ENCODE data around the gene SORL1.

Gene SORL1

DNA sequence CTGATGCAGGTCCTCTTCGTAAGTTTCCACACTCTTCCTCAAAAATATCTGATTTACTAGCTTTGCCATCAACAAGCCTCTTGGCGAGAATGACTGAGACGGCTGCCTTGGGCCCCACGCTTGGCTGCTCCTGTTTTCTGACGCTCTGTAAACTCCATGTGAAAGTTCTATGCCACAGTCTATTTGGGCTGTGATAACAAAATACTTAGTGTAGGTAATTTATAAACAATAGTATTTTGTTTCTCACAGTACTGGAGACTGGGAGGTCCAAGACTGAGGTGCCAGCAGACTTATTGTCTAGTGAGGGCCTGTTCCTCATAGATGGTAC, 123.8 kb downstream of the SORL1 start:
- TF ChIP-seq, protein P1, sequence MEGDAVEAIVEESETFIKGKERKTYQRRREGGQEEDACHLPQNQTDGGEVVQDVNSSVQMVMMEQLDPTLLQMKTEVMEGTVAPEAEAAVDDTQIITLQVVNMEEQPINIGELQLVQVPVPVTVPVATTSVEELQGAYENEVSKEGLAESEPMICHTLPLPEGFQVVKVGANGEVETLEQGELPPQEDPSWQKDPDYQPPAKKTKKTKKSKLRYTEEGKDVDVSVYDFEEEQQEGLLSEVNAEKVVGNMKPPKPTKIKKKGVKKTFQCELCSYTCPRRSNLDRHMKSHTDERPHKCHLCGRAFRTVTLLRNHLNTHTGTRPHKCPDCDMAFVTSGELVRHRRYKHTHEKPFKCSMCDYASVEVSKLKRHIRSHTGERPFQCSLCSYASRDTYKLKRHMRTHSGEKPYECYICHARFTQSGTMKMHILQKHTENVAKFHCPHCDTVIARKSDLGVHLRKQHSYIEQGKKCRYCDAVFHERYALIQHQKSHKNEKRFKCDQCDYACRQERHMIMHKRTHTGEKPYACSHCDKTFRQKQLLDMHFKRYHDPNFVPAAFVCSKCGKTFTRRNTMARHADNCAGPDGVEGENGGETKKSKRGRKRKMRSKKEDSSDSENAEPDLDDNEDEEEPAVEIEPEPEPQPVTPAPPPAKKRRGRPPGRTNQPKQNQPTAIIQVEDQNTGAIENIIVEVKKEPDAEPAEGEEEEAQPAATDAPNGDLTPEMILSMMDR (IDR thresholded peaks at IDR 0.05; ENCODE audit: low read depth, low read length) = no peak
- TF ChIP-seq POLR2A (IDR thresholded peaks at IDR 0.05; ENCODE audit: extremely low read depth, insufficient read length) (no peak), MYC (IDR thresholded peaks at IDR 0.05; ENCODE audit: low read depth, low read length) (no peak)
- TF ChIP-seq, protein P2, sequence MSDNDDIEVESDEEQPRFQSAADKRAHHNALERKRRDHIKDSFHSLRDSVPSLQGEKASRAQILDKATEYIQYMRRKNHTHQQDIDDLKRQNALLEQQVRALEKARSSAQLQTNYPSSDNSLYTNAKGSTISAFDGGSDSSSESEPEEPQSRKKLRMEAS (IDR thresholded peaks at IDR 0.05; ENCODE audit: low read depth, low read length) = no peak
- no peak for DNase-seq (ENCODE audit: low read depth)
- no peak overlapping the region for H3K4me3 ChIP-seq (ENCODE audit: low read depth, low read length)

DNA sequence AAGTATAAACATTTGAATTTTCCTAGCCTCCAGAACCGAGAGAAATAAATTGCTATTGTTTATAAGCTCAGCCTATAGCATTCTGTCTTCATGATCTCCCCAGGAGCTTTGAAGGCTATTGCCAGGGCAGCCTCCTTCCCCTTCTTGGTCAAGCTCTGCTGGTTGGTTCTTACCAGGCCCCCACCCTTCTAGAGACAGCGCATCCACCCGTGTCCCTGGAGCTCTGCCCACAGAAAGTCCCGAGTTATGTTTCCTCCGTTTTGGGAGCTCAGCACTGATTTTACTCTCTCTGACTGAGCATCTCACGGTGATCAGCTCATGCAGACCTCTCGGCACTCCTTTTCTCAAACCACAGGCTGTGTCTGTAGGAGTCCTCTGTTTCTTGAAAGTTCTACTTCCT, 124.4 kb downstream of the SORL1 start:
- TF ChIP-seq POLR2A (IDR thresholded peaks at IDR 0.05; ENCODE audit: extremely low read depth, insufficient read length) = no peak
- no peak for TF ChIP-seq MYC (IDR thresholded peaks at IDR 0.05; ENCODE audit: low read depth, low read length)
- TF ChIP-seq, protein P2 (IDR thresholded peaks at IDR 0.05; ENCODE audit: low read depth, low read length) = no peak
- TF ChIP-seq, protein P1 (IDR thresholded peaks at IDR 0.05; ENCODE audit: low read depth, low read length) = no peak
- no peak for DNase-seq (ENCODE audit: low read depth)
- H3K4me3 ChIP-seq (ENCODE audit: low read depth, low read length) = no peak overlapping the region

DNA sequence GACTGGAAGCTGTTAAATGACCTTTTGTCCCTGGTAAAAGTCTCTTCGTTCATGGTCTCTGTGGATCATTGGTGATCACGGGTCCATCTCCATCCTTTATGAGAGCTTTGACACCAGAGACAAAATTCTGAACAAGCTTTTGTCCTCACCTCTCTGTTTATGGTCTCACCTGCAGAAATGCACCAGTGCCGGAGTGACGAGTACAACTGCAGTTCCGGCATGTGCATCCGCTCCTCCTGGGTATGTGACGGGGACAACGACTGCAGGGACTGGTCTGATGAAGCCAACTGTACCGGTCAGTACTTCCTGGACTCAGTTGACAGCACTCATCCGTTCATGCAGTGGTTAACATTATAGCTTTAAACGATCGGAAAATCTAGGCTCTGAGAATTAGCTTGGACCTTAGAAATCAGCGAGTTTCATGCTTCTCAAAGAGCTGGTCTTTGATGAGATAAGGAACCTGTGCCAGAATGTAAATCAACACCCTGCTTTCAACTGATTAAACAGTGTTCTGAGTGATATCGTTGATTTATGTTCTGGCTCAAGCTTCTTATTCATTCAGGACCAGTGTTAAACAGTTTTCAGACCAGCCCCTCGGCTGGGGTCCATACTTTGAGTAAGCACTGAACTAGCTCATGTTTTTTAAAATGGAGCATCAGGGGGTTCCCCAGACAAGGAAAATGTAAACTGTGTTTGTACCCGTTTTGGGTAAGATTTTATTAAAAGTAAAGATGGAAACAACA, 125.2 kb downstream of the SORL1 start:
- H3K4me3 ChIP-seq (ENCODE audit: low read depth, low read length) = no peak overlapping the region
- no peak for DNase-seq (ENCODE audit: low read depth)

DNA sequence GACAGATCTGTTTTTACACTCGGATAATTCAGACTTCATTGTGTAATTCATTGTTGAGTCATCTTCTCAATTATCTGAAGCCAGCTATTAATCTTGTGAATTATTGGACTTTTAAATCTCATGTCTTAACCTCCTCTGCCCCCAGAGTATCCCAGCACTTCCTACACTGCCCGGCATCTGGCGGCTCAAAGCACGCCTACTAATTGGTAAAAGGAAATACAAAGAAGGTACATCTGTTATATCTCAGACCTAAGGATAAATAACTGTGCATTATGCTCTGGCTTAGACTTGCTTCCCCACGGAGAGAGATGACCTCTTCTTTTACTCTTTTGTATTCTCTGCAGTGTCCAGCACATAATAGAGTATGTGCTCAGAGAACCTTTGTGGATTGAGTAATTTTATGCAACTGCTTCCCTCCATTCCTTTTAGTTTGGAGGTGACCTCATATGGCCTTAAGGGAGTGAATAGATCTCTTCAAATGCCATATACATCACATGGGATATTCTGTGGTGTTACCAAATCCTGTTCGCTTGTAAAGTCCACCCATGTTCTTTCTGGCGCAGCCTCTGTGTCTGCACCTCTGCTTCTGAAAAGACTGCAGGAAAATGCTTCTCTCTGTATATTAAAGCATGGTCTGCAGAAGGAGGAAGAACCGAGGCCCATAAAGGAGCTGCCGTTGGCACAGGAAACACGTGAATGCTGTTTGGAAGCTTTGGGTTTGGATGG, 126.3 kb downstream of the SORL1 start:
- no peak for TF ChIP-seq POLR2A (IDR thresholded peaks at IDR 0.05; ENCODE audit: extremely low read depth, insufficient read length)
- TF ChIP-seq, protein P2 (IDR thresholded peaks at IDR 0.05; ENCODE audit: low read depth, low read length) = peak; percentile 95
- peak; percentile 94 for TF ChIP-seq MYC (IDR thresholded peaks at IDR 0.05; ENCODE audit: low read depth, low read length)
- H3K4me3 ChIP-seq (ENCODE audit: low read depth, low read length) = peak overlapping the region; percentile 18
- peak; percentile 95 for DNase-seq (ENCODE audit: low read depth)

More for the DNA sequence above, 125.2 kb downstream of the SORL1 start:
- TF ChIP-seq MYC (IDR thresholded peaks at IDR 0.05; ENCODE audit: low read depth, low read length) (no peak), POLR2A (IDR thresholded peaks at IDR 0.05; ENCODE audit: extremely low read depth, insufficient read length) (no peak)
- TF ChIP-seq, protein P2 (IDR thresholded peaks at IDR 0.05; ENCODE audit: low read depth, low read length) = no peak
- TF ChIP-seq, protein P1 (IDR thresholded peaks at IDR 0.05; ENCODE audit: low read depth, low read length) = no peak

DNA sequence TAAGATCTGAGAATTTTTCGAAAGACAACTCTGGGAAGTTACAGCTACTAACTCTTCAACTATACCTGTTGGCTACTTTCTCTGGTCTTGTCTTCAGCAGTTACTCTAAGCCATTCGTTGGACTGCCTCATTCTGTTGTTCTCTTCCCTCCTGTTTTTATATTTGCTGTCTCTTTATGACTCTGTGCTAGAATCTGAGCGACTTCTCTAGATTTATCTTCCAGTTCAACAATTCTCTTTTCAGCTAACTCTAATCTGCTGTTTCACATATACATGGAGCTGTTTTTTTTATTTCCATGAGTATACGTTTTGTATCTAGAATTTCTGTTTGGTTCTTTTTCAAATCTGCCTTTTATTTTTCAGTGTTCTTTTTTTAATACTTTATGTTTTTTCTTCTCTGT, 128.0 kb downstream of the SORL1 start:
- DNase-seq (ENCODE audit: low read depth) = no peak
- TF ChIP-seq POLR2A (IDR thresholded peaks at IDR 0.05; ENCODE audit: extremely low read depth, insufficient read length) (no peak), MYC (IDR thresholded peaks at IDR 0.05; ENCODE audit: low read depth, low read length) (no peak)
- TF ChIP-seq, protein P1 (IDR thresholded peaks at IDR 0.05; ENCODE audit: low read depth, low read length) = no peak
- TF ChIP-seq, protein P2 (IDR thresholded peaks at IDR 0.05; ENCODE audit: low read depth, low read length) = no peak
- H3K4me3 ChIP-seq (ENCODE audit: low read depth, low read length) = no peak overlapping the region

DNA sequence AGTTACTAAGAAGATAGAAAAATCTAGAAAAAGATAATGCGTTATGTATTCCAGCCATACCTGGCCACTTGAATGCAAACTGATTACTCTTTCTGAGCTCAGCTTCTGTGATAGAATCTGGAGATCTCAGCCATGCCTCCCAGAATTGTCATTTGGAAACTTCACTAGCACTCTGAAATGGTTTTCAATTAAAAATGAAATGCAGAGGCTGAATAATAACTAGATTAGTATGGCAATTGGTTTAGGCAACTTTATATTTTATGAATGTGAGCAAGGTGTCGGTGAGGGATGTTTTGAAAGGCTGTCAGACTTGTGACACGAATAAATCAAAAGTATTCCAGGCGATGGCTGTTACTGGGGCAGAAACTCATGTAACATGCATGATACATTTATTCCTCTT, 129.5 kb downstream of the SORL1 start:
- no peak overlapping the region for H3K4me3 ChIP-seq (ENCODE audit: low read depth, low read length)
- no peak for TF ChIP-seq MYC (IDR thresholded peaks at IDR 0.05; ENCODE audit: low read depth, low read length)
- TF ChIP-seq POLR2A (IDR thresholded peaks at IDR 0.05; ENCODE audit: extremely low read depth, insufficient read length) = no peak
- TF ChIP-seq, protein P1 (IDR thresholded peaks at IDR 0.05; ENCODE audit: low read depth, low read length) = no peak
- TF ChIP-seq, protein P2 (IDR thresholded peaks at IDR 0.05; ENCODE audit: low read depth, low read length) = no peak
- no peak for DNase-seq (ENCODE audit: low read depth)
